SU-DHL-6 (cell line): Measurements from ENCODE around the gene CRYBG3.
A peak's percentile ranks its signal among the peaks of the same experiment; 100 is the strongest.

Experiments used
- H2AFZ ChIP-seq: fragments of 200-600 bp; sonication (generic); 2 replicates; pipeline ENCODE4 v1.6.1; 2014; ENCODE audit warnings: low read depth, mild to moderate bottlenecking, moderate library complexity, mixed read lengths, antibody characterized with exemption, low read length; ENCODE audit not compliant: severe bottlenecking
- H3F3A ChIP-seq: fragments of 200-600 bp; shearing (Covaris generic); 2 replicates; pipeline ENCODE4 v1.6.0; 2016; ENCODE audit warnings: antibody characterized with exemption, mild to moderate bottlenecking; ENCODE audit not compliant: insufficient read depth
- H3K27ac ChIP-seq: fragments of 200-600 bp; sonication (generic); 2 replicates; pipeline ENCODE4 v1.5.1; 2016; ENCODE audit warnings: low read depth, mild to moderate bottlenecking, low read length, moderate library complexity, mixed read lengths
- H3K27me3 ChIP-seq: fragments of 200-600 bp; sonication (generic), shearing (Covaris generic); 2 replicates; pipeline ENCODE4 v1.6.0; 2014; ENCODE audit warnings: mild to moderate bottlenecking, low read length
- H3K36me3 ChIP-seq: fragments of 200-600 bp; sonication (generic); 2 replicates; pipeline ENCODE4 v1.6.1; 2014; ENCODE audit warnings: mild to moderate bottlenecking, low read length, mixed read lengths
- H3K4me2 ChIP-seq: fragments of 300-600, 200-600 bp; shearing (Covaris generic), sonication (generic); 2 replicates; pipeline ENCODE4 v1.6.0; 2014; ENCODE audit warnings: low read length, low read depth, mild to moderate bottlenecking; ENCODE audit not compliant: poor library complexity, severe bottlenecking
- H3K4me3 ChIP-seq: fragments of 200-600 bp; sonication (generic); 2 replicates; pipeline ENCODE4 v1.5.1; 2014; ENCODE audit warnings: antibody characterized with exemption, low read length, mild to moderate bottlenecking, mixed read lengths; ENCODE audit not compliant: insufficient read depth, poor library complexity, severe bottlenecking
- H3K79me2 ChIP-seq: fragments of 200-600 bp; sonication (generic); 2 replicates; pipeline ENCODE4 v1.6.1; 2014; ENCODE audit warnings: mild to moderate bottlenecking, low read length, moderate library complexity; ENCODE audit not compliant: insufficient read depth
- H3K9ac ChIP-seq: fragments of 200-600 bp; sonication (generic); 2 replicates; pipeline ENCODE4 v1.7.0; 2014; ENCODE audit warnings: mild to moderate bottlenecking, low read length
- H3K9me2 ChIP-seq: fragments of 200-600 bp; sonication (generic); replicated peaks from 2 replicates; pipeline ENCODE4 v1.6.1; 2014; ENCODE audit warnings: low read length; ENCODE audit not compliant: insufficient read depth
- H3K9me3 ChIP-seq: fragments of 200-600 bp; sonication (generic); 2 replicates; pipeline ENCODE4 v1.6.1; 2014; ENCODE audit warnings: low read length, mixed read lengths; ENCODE audit not compliant: insufficient read depth
- H4K20me1 ChIP-seq: fragments of 200-600 bp; sonication (generic); 2 replicates; pipeline ENCODE4 v1.6.1; 2014; ENCODE audit warnings: low read depth, mild to moderate bottlenecking, antibody characterized with exemption, low read length, moderate library complexity, mixed read lengths
- CTCF ChIP-seq: fragments of 200-600 bp; sonication (generic); IDR thresholded peaks from one replicate; pipeline ENCODE4 v1.5.1; 2017; ENCODE audit warnings: antibody characterized with exemption, mild to moderate bottlenecking, low read length, moderate library complexity; ENCODE audit not compliant: insufficient read depth, poor library complexity, severe bottlenecking
- EZH2phosphoT487 ChIP-seq: fragments of 200-600 bp; sonication (generic), shearing (Covaris generic); conservative IDR thresholded peaks from 2 replicates; pipeline ENCODE4 v1.6.1; 2018; ENCODE audit warnings: mild to moderate bottlenecking, antibody characterized with exemption, low read length, moderate library complexity, mixed read lengths

Gene CRYBG3

DNA sequence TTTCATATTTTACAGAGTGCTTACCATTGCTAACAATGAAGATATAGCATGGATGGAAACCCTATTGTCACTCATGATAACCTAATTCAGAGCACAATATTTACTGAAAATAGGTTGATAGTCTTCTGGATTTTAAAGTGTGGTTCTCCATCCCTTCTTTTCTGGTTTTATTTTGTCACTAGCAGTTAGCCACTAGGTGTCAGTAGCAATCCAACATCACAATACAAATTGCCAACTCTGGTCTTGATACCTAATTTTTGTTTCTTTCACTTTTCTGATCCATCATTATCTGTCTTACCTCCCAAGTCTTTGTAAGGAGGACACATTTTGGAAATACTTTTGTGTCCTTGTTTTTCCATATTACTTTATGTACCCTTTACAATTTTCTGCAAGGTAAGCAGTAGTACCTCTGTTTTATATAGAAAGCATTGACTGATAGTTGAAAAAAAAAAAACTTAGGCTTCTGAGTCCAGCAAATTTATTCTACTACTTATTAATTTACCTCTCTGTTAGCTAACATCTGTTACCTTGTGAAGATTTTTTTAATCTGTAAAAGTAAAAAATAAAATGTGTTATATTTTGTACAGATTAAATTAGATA, 28.3 kb upstream of the CRYBG3 start:
- no peaks in the 10 kb centered on the region for H3K79me2 ChIP-seq
- H4K20me1 ChIP-seq: no peaks in the 10 kb centered on the region
- H3K9me3 ChIP-seq: no peaks in the 10 kb centered on the region
- H3K27me3 ChIP-seq: no peaks in the 10 kb centered on the region
- no peak overlapping the region for H3K4me2 ChIP-seq
- no peak overlapping the region for H3K27ac ChIP-seq
- no peak overlapping the region for H3K9ac ChIP-seq
- no peaks in the 10 kb centered on the region for H3K36me3 ChIP-seq
- H3K9me2 ChIP-seq: no peaks in the 10 kb centered on the region
- H2AFZ ChIP-seq: no peak overlapping the region
- H3F3A ChIP-seq: no peaks in the 10 kb centered on the region
- TF ChIP-seq CTCF (peak; percentile 56), EZH2phosphoT487 (no peak)
- no peak overlapping the region for H3K4me3 ChIP-seq

GRCh38 chr3:97795951-97796350, 25.9 kb upstream of the CRYBG3 start:
- H3K4me2 ChIP-seq: no peak overlapping the region
- no peaks in the 10 kb centered on the region for H3F3A ChIP-seq
- no peaks in the 10 kb centered on the region for H3K36me3 ChIP-seq
- no peaks in the 10 kb centered on the region for H3K79me2 ChIP-seq
- no peaks in the 10 kb centered on the region for H3K27me3 ChIP-seq
- no peak overlapping the region for H3K4me3 ChIP-seq
- no peak overlapping the region for H3K27ac ChIP-seq
- H3K9me3 ChIP-seq: no peaks in the 10 kb centered on the region
- no peak overlapping the region for H3K9ac ChIP-seq
- H2AFZ ChIP-seq: no peak overlapping the region
- TF ChIP-seq EZH2phosphoT487 (no peak), CTCF (no peak)
- no peaks in the 10 kb centered on the region for H3K9me2 ChIP-seq
- no peaks in the 10 kb centered on the region for H4K20me1 ChIP-seq

GRCh38 chr3:97804471-97804870, 17.3 kb upstream of the CRYBG3 start:
- no peak for TF ChIP-seq CTCF
- TF ChIP-seq EZH2phosphoT487: no peak

More at GRCh38 chr3:97804471-97804870, 17.3 kb upstream of the CRYBG3 start:
- no peaks in the 10 kb centered on the region for H3K9me3 ChIP-seq
- no peak overlapping the region for H3K4me3 ChIP-seq
- no peaks in the 10 kb centered on the region for H3K27me3 ChIP-seq
- no peaks in the 10 kb centered on the region for H4K20me1 ChIP-seq
- no peak overlapping the region for H3K27ac ChIP-seq
- no peaks in the 10 kb centered on the region for H3K79me2 ChIP-seq
- no peak overlapping the region for H3K4me2 ChIP-seq
- H3K36me3 ChIP-seq: no peaks in the 10 kb centered on the region; the same call in 1 of the 2 replicates
- no peak overlapping the region for H2AFZ ChIP-seq
- H3K9ac ChIP-seq: no peak overlapping the region
- no peaks in the 10 kb centered on the region for H3K9me2 ChIP-seq
- no peaks in the 10 kb centered on the region for H3F3A ChIP-seq
